ENCODE results near the gene CHN2. TPM values are rescaled to one million over a fixed set of nuclear protein-coding genes. Genes with fewer than 3 reads are reported as not detected.

Gene CHN2
- total RNA-seq, 1 experiment from 2014 or later = 5.0 TPM

DNA sequence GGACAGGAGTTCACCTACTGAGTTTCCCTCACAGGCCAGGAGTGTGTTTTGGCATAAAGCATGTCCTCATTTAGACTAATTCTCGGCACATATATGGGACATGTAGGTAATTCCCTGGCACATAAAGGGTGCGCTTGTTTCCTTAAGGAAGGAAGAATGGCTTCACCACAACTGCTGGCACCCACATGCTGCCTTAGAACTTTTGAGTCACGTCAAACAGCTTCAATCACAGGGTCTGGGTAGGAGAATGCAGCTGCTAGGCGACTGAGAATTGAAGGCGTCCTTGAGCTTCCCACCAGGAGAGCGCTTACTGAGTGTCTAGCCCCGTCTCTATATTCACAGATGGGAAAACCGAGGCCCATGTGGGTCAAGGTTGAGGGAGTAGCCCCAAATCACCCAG lies 146.1 kb downstream of the CHN2 start:
- Mint-ChIP-seq H3K27ac (no peak overlapping the region), H3K27me3 (ENCODE audit: low read depth) (peaks cover 4% of the 10 kb centered on the region; the same call in 1 of the 2 replicates), H3K36me3 (no peaks in the 10 kb centered on the region), H3K4me1 (peaks cover 6% of the 10 kb centered on the region; the same call in 1 of the 2 replicates), H3K9me3 (no peaks in the 10 kb centered on the region), H3K4me3 (no peak overlapping the region)
- TF ChIP-seq, protein P1, sequence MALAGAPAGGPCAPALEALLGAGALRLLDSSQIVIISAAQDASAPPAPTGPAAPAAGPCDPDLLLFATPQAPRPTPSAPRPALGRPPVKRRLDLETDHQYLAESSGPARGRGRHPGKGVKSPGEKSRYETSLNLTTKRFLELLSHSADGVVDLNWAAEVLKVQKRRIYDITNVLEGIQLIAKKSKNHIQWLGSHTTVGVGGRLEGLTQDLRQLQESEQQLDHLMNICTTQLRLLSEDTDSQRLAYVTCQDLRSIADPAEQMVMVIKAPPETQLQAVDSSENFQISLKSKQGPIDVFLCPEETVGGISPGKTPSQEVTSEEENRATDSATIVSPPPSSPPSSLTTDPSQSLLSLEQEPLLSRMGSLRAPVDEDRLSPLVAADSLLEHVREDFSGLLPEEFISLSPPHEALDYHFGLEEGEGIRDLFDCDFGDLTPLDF (CRISPR knock-in tag; IDR thresholded peaks at IDR 0.05) = no peak
- ChIA-PET POLR2A (no interaction called here), CTCF (interaction anchor here (0.9 to 1.2 kb wide), 2 partner anchors 151 to 419 kb away, joined by 3 read pairs; no protein-coding TSS in a partner anchor)
- no peak for ATAC-seq
- DNase-seq (ENCODE audit: low spot score) = no peak

DNA sequence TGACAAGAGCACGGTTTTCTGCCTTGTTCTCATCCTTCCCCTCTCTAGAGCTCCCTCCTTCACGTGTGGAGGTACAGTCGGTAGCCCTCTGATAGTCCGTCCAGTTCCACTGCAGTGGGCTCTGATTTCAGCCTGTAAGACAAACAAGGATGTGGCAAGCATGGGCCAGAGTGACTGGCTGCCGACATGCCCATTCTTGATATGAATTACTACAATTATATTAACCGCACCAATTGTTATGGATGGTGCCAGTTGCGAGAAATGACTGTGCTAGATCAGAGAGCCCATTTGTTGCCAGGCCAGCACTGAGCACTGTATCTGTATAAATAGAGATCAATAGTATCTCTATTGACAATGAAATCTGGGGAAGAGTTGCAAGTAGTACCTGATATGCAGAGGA lies 146.6 kb downstream of the CHN2 start:
- Mint-ChIP-seq H3K4me3 (no peak overlapping the region), H3K36me3 (no peaks in the 10 kb centered on the region), H3K27me3 (ENCODE audit: low read depth) (peaks cover 4% of the 10 kb centered on the region; the same call in 1 of the 2 replicates), H3K9me3 (no peaks in the 10 kb centered on the region), H3K27ac (no peak overlapping the region), H3K4me1 (peaks cover 6% of the 10 kb centered on the region; the same call in 1 of the 2 replicates)
- CTCF ChIA-PET = interaction anchor here (0.9 to 1.2 kb wide), 2 partner anchors 151 to 419 kb away, joined by 3 read pairs; no protein-coding TSS in a partner anchor
- POLR2A ChIA-PET = no interaction called here
- DNase-seq (ENCODE audit: low spot score) (no peak), ATAC-seq (no peak)
- TF ChIP-seq GABPB1 (CRISPR knock-in tag; IDR thresholded peaks at IDR 0.05) = no peak
- TF ChIP-seq ETV6 (CRISPR knock-in tag; IDR thresholded peaks at IDR 0.05) = no peak
- no peak for TF ChIP-seq FOXP1 (CRISPR knock-in tag; IDR thresholded peaks at IDR 0.05; ENCODE audit: borderline replicate concordance)
- TF ChIP-seq, protein P2, sequence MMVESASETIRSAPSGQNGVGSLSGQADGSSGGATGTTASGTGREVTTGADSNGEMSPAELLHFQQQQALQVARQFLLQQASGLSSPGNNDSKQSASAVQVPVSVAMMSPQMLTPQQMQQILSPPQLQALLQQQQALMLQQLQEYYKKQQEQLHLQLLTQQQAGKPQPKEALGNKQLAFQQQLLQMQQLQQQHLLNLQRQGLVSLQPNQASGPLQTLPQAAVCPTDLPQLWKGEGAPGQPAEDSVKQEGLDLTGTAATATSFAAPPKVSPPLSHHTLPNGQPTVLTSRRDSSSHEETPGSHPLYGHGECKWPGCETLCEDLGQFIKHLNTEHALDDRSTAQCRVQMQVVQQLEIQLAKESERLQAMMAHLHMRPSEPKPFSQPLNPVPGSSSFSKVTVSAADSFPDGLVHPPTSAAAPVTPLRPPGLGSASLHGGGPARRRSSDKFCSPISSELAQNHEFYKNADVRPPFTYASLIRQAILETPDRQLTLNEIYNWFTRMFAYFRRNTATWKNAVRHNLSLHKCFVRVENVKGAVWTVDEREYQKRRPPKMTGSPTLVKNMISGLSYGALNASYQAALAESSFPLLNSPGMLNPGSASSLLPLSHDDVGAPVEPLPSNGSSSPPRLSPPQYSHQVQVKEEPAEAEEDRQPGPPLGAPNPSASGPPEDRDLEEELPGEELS (CRISPR knock-in tag; IDR thresholded peaks at IDR 0.05) = no peak
- TF ChIP-seq TEAD1 (CRISPR knock-in tag; IDR thresholded peaks at IDR 0.05) = no peak
- no peak for TF ChIP-seq HMGA2 (CRISPR knock-in tag; IDR thresholded peaks at IDR 0.05)
- no peak for TF ChIP-seq NR3C1 (CRISPR knock-in tag; conservative IDR thresholded peaks at IDR 0.05; ENCODE audit: low read depth)
- TF ChIP-seq, protein P3, sequence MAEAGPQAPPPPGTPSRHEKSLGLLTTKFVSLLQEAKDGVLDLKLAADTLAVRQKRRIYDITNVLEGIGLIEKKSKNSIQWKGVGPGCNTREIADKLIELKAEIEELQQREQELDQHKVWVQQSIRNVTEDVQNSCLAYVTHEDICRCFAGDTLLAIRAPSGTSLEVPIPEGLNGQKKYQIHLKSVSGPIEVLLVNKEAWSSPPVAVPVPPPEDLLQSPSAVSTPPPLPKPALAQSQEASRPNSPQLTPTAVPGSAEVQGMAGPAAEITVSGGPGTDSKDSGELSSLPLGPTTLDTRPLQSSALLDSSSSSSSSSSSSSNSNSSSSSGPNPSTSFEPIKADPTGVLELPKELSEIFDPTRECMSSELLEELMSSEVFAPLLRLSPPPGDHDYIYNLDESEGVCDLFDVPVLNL (CRISPR knock-in tag; IDR thresholded peaks at IDR 0.05; ENCODE audit: borderline replicate concordance, low read depth) = no peak

DNA sequence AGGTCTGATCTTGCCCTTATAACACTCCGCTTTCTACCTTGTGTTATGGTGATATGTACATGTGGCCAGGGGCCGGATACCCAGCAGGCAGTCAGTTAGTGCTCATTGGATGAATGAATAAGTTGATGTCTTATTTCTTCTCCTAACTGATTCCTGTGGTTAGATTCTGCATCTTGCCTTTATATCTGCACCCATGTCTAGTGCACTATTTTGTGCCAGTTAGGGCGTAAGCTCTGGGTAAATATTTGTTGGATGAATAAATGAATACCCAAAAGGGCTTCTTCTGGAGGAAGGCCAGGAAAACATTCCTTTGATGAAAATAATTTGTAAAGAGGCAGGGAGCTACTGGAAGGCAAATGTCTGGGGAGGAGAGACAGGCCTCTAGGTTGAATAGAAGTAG lies 148.2 kb downstream of the CHN2 start:
- Mint-ChIP-seq H3K9me3 (no peaks in the 10 kb centered on the region), H3K4me1 (peaks cover 3% of the 10 kb centered on the region; the same call in 1 of the 2 replicates), H3K4me3 (no peak overlapping the region), H3K27me3 (ENCODE audit: low read depth) (peaks cover 4% of the 10 kb centered on the region; the same call in 1 of the 2 replicates), H3K36me3 (no peaks in the 10 kb centered on the region), H3K27ac (no peak overlapping the region)
- POLR2A ChIA-PET = no interaction called here
- TF ChIP-seq, protein P4, sequence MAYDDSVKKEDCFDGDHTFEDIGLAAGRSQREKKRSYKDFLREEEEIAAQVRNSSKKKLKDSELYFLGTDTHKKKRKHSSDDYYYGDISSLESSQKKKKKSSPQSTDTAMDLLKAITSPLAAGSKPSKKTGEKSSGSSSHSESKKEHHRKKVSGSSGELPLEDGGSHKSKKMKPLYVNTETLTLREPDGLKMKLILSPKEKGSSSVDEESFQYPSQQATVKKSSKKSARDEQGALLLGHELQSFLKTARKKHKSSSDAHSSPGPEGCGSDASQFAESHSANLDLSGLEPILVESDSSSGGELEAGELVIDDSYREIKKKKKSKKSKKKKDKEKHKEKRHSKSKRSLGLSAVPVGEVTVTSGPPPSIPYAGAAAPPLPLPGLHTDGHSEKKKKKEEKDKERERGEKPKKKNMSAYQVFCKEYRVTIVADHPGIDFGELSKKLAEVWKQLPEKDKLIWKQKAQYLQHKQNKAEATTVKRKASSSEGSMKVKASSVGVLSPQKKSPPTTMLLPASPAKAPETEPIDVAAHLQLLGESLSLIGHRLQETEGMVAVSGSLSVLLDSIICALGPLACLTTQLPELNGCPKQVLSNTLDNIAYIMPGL (CRISPR knock-in tag; IDR thresholded peaks at IDR 0.05) = no peak
- TF ChIP-seq, protein P5, sequence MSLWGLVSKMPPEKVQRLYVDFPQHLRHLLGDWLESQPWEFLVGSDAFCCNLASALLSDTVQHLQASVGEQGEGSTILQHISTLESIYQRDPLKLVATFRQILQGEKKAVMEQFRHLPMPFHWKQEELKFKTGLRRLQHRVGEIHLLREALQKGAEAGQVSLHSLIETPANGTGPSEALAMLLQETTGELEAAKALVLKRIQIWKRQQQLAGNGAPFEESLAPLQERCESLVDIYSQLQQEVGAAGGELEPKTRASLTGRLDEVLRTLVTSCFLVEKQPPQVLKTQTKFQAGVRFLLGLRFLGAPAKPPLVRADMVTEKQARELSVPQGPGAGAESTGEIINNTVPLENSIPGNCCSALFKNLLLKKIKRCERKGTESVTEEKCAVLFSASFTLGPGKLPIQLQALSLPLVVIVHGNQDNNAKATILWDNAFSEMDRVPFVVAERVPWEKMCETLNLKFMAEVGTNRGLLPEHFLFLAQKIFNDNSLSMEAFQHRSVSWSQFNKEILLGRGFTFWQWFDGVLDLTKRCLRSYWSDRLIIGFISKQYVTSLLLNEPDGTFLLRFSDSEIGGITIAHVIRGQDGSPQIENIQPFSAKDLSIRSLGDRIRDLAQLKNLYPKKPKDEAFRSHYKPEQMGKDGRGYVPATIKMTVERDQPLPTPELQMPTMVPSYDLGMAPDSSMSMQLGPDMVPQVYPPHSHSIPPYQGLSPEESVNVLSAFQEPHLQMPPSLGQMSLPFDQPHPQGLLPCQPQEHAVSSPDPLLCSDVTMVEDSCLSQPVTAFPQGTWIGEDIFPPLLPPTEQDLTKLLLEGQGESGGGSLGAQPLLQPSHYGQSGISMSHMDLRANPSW (CRISPR knock-in tag; conservative IDR thresholded peaks at IDR 0.05; ENCODE audit: low read depth) = no peak
- TF ChIP-seq EMX1 (CRISPR knock-in tag; IDR thresholded peaks at IDR 0.05) (no peak), CREM (CRISPR knock-in tag; IDR thresholded peaks at IDR 0.05) (no peak)
- TF ChIP-seq, protein P6, sequence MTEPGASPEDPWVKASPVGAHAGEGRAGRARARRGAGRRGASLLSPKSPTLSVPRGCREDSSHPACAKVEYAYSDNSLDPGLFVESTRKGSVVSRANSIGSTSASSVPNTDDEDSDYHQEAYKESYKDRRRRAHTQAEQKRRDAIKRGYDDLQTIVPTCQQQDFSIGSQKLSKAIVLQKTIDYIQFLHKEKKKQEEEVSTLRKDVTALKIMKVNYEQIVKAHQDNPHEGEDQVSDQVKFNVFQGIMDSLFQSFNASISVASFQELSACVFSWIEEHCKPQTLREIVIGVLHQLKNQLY (CRISPR knock-in tag; IDR thresholded peaks at IDR 0.05) = no peak
- CTCF ChIA-PET = interaction anchor here (0.7 to 2.1 kb wide), 6 partner anchors 46 to 399 kb away, joined by 3 to 7 read pairs (median 3); no protein-coding TSS in a partner anchor
- DNase-seq (ENCODE audit: low spot score) (no peak), ATAC-seq (no peak)

Data from WTC11 (cell line).